ENCODE measurements around the gene ANO10. TPM values are rescaled to one million over a fixed set of nuclear protein-coding genes. Genes with fewer than 3 reads are reported as not detected.
A peak's percentile ranks its signal among the peaks of the same experiment; 100 is the strongest.
"Not testable (repeated sequence)": the region's sequence is repeated elsewhere in the genome, so short reads cannot be mapped to it uniquely, and the experiment has no call there.

The ANO10 gene
- total and polyA plus RNA-seq, 2 donors (not counting 3 experiments of a cell fraction or from before 2014, with no cell fraction given), result 28.4 to 45.8 TPM

GRCh38 chr3:43465109-43465508, 156.7 kb downstream of the ANO10 start:
- no peaks in the 10 kb centered on the region for H3K79me2 ChIP-seq (ENCODE audit: control insufficient read depth, insufficient read depth, low read length)
- H3K9me1 ChIP-seq (replicated peaks; ENCODE audit: control insufficient read depth, extremely low read depth, insufficient read depth, low read length), result no peaks in the 10 kb centered on the region
- FAIRE-seq (peak; percentile 58), DNase-seq (ENCODE audit: low read depth, low spot score) (peak; percentile 29)
- H3K9ac ChIP-seq (replicated peaks; ENCODE audit: extremely low read depth, insufficient read depth, low read length), result no peak overlapping the region
- CTCF ChIA-PET, result no interaction called here
- no peaks in the 10 kb centered on the region for H3K9me3 ChIP-seq (replicated peaks; ENCODE audit: control insufficient read depth, insufficient read depth, low read length)
- dilution Hi-C loops (cut with MboI; ENCODE audit: extremely low pct_ligation_motif_present, low sequenced_read_pairs), result no loop called here
- no peaks in the 10 kb centered on the region for H3K36me3 ChIP-seq (ENCODE audit: control insufficient read depth in 2 of 2, extremely low read depth in 1 of 2, insufficient read depth in 2 of 2, low read length in 2 of 2)
- H3K4me1 ChIP-seq (ENCODE audit: control insufficient read depth, extremely low read depth, insufficient read depth, low read length), result peaks cover 16% of the 10 kb centered on the region
- no peak overlapping the region for H2AFZ ChIP-seq (ENCODE audit: low read depth, low read length)
- POLR2A ChIA-PET, result interaction anchor here (0.6 kb wide), 1 partner anchor 229 kb away, joined by 3 read pairs; no protein-coding TSS in a partner anchor
- no peaks in the 10 kb centered on the region for H4K20me1 ChIP-seq (replicated peaks; ENCODE audit: control insufficient read depth, extremely low read depth, insufficient read depth, low read length)
- H3K4me3 ChIP-seq (replicated peaks in 1 of 3; ENCODE audit: insufficient read depth in 1 of 3, low read depth in 1 of 3, low read length in 3 of 3), result no peak overlapping the region
- peak overlapping the region; percentile 37 for H3K27ac ChIP-seq (ENCODE audit: insufficient read depth, low read depth, low read length)
- H3K27me3 ChIP-seq (ENCODE audit: control insufficient read depth in 2 of 2, insufficient read depth in 2 of 2, low read length in 2 of 2), result no peaks in the 10 kb centered on the region
- no TSS peak for BruUV-seq (replicated peaks)
- TF ChIP-seq CTCF (IDR thresholded peaks at IDR 0.05; ENCODE audit: extremely low read depth in 1 of 2, insufficient read depth in 1 of 2, low read depth in 1 of 2, low read length in 2 of 2), result no peak
- peak; percentile 21 for TF ChIP-seq JUN (IDR thresholded peaks at IDR 0.05; ENCODE audit: borderline replicate concordance, insufficient read depth, insufficient read length, low read depth)
- intact Hi-C loops (cut with micrococcal nuclease), result no loop called here
- peak overlapping the region; percentile 24 for H3K4me2 ChIP-seq (ENCODE audit: insufficient read depth, low read length)

- CTCF ChIA-PET; dilution Hi-C loops (cut with MboI; ENCODE audit: extremely low pct_ligation_motif_present, low sequenced_read_pairs); intact Hi-C loops (cut with micrococcal nuclease); H3K79me2 ChIP-seq (ENCODE audit: control insufficient read depth, insufficient read depth, low read length); POLR2A ChIA-PET; BruUV-seq (replicated peaks); DNase-seq (ENCODE audit: low read depth, low spot score); H3K4me2 ChIP-seq (ENCODE audit: insufficient read depth, low read length); H3K27ac ChIP-seq (ENCODE audit: insufficient read depth, low read depth, low read length); H2AFZ ChIP-seq (ENCODE audit: low read depth, low read length); H3K27me3 ChIP-seq (ENCODE audit: control insufficient read depth in 2 of 2, insufficient read depth in 2 of 2, low read length in 2 of 2); H3K4me3 ChIP-seq (replicated peaks in 1 of 3; ENCODE audit: insufficient read depth in 1 of 3, low read depth in 1 of 3, low read length in 3 of 3); H4K20me1 ChIP-seq (replicated peaks; ENCODE audit: control insufficient read depth, extremely low read depth, insufficient read depth, low read length); H3K9ac ChIP-seq (replicated peaks; ENCODE audit: extremely low read depth, insufficient read depth, low read length); H3K9me1 ChIP-seq (replicated peaks; ENCODE audit: control insufficient read depth, extremely low read depth, insufficient read depth, low read length); H3K36me3 ChIP-seq (ENCODE audit: control insufficient read depth in 2 of 2, extremely low read depth in 1 of 2, insufficient read depth in 2 of 2, low read length in 2 of 2); FAIRE-seq; H3K9me3 ChIP-seq (replicated peaks; ENCODE audit: control insufficient read depth, insufficient read depth, low read length): not testable (repeated sequence)
- peaks cover 11% of the 10 kb centered on the region for H3K4me1 ChIP-seq (ENCODE audit: control insufficient read depth, extremely low read depth, insufficient read depth, low read length)
Measured at GRCh38 chr3:43462566-43462965, 159.2 kb downstream of the ANO10 start.
